Renal cortex interstitium (tissue), 15 donors: Measurements from ENCODE around the gene SEC24D. TPM values are rescaled to one million over a fixed set of nuclear protein-coding genes. Genes with fewer than 3 reads are reported as not detected.
"Not testable (repeated sequence)": the region's sequence is repeated elsewhere in the genome, so short reads cannot be mapped to it uniquely, and the experiment has no call there.

Experiments
- DNase-seq, 11 donors: peaks; one replicate each; pipeline ENCODE4 v3.0.0-alpha.2; 2013; ENCODE audit warnings: low read depth in 9 of 11, low spot score in 4 of 11; ENCODE audit errors: extremely low read depth in 1 of 11
- long read RNA-seq, 16 experiments: transcript quantifications; one replicate each; lab custom pipeline, GENCODE V29; 2026
- polyA plus RNA-seq, 3 donors: library from polyadenylated mRNA; unstranded; fragments of 120-200 nt; gene quantifications; one replicate each; pipeline ENCODE4 v1.2.1, GENCODE V29; 2013; ENCODE audit not compliant: insufficient read length in 3 of 3

The SEC24D gene, protein sequence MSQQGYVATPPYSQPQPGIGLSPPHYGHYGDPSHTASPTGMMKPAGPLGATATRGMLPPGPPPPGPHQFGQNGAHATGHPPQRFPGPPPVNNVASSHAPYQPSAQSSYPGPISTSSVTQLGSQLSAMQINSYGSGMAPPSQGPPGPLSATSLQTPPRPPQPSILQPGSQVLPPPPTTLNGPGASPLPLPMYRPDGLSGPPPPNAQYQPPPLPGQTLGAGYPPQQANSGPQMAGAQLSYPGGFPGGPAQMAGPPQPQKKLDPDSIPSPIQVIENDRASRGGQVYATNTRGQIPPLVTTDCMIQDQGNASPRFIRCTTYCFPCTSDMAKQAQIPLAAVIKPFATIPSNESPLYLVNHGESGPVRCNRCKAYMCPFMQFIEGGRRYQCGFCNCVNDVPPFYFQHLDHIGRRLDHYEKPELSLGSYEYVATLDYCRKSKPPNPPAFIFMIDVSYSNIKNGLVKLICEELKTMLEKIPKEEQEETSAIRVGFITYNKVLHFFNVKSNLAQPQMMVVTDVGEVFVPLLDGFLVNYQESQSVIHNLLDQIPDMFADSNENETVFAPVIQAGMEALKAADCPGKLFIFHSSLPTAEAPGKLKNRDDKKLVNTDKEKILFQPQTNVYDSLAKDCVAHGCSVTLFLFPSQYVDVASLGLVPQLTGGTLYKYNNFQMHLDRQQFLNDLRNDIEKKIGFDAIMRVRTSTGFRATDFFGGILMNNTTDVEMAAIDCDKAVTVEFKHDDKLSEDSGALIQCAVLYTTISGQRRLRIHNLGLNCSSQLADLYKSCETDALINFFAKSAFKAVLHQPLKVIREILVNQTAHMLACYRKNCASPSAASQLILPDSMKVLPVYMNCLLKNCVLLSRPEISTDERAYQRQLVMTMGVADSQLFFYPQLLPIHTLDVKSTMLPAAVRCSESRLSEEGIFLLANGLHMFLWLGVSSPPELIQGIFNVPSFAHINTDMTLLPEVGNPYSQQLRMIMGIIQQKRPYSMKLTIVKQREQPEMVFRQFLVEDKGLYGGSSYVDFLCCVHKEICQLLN
- 10 to 100 TPM; 37.9 to 39.5 (median 39.2) TPM for polyA plus RNA-seq
- long read RNA-seq, donor 1: 0 reads
- long read RNA-seq, donor 2: 0 reads
- long read RNA-seq, donor 3: 0 reads
- long read RNA-seq, donor 4, full-length matches to known transcripts: 5 of 5 reads
- long read RNA-seq, donor 4, partial matches to known transcripts: 0 of 5 reads
- long read RNA-seq, donor 4, other reads (novel, unspliced or antisense): 0 of 5 reads
- long read RNA-seq, donor 5: 0 reads
- long read RNA-seq, donor 6, full-length matches to known transcripts: 3 of 3 reads
- long read RNA-seq, donor 6, partial matches to known transcripts: 0 of 3 reads
- long read RNA-seq, donor 6, other reads (novel, unspliced or antisense): 0 of 3 reads
- long read RNA-seq, donor 7, full-length matches to known transcripts: 1 of 1 reads
- long read RNA-seq, donor 7, partial matches to known transcripts: 0 of 1 reads
- long read RNA-seq, donor 7, other reads (novel, unspliced or antisense): 0 of 1 reads
- long read RNA-seq, donor 8: 0 reads
- long read RNA-seq, donor 9, full-length matches to known transcripts: 1 of 1 reads
- long read RNA-seq, donor 9, partial matches to known transcripts: 0 of 1 reads
- long read RNA-seq, donor 9, other reads (novel, unspliced or antisense): 0 of 1 reads
- long read RNA-seq, donor 10, full-length matches to known transcripts: 3 of 3 reads
- long read RNA-seq, donor 10, partial matches to known transcripts: 0 of 3 reads
- long read RNA-seq, donor 10, other reads (novel, unspliced or antisense): 0 of 3 reads
- long read RNA-seq, donor 11, full-length matches to known transcripts: 2 of 2 reads
- long read RNA-seq, donor 11, partial matches to known transcripts: 0 of 2 reads
- long read RNA-seq, donor 11, other reads (novel, unspliced or antisense): 0 of 2 reads
- long read RNA-seq, donor 12: 0 reads
- long read RNA-seq, donor 13: 0 reads
- long read RNA-seq, donor 14, full-length matches to known transcripts: 2 of 2 reads
- long read RNA-seq, donor 14, partial matches to known transcripts: 0 of 2 reads
- long read RNA-seq, donor 14, other reads (novel, unspliced or antisense): 0 of 2 reads
- long read RNA-seq, donor 15, partial matches to known transcripts: 0 of 1 reads
- long read RNA-seq, donor 15, other reads (novel, unspliced or antisense): 0 of 1 reads
- long read RNA-seq, donor 16, full-length matches to known transcripts: 8 of 8 reads
- long read RNA-seq, donor 16, partial matches to known transcripts: 0 of 8 reads
- long read RNA-seq, donor 16, other reads (novel, unspliced or antisense): 0 of 8 reads

DNA sequence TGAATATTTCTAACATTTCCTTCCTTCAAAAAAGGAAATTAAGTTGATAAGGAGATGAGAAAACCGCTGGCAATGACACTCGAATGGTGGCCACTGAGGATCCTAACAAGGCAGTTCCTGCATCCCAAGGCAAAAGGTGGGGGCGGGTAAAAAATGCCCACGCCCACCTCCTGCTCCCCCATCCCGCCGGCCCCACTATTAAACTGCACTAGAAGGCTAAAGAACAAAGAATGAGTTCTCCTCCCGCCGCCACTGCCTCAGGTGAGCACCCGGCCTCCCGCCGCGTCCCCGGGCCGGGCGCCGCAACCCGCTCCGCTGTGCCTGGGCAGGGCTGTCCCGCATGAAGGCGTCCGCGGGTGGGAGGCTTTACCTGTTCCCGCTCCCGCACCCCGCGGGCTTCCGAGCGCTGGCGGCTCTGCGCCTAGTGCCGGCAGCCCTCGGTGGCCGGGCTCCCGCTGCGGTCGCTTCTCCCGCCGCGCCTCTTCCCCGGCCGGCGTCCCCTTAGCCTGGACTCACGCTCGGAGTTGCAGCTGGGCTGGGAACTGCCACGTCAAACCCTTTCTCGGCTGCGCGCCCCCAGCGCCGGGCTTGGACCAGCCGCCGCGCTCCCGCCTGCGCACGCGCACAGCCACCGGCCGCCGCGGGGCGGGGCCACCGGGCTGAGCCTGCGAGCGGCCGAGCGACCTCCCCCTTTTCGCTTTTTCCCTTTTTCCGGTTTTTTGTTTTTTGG, at the start of gene SEC24D:
TSS of gene SEC24D (minus strand) at position 556 of the 730 bp plus-strand sequence. CDS start 2,430 bp downstream, outside the sequence.
- peak; percentile 62 to 88 (median 81) for DNase-seq

DNA sequence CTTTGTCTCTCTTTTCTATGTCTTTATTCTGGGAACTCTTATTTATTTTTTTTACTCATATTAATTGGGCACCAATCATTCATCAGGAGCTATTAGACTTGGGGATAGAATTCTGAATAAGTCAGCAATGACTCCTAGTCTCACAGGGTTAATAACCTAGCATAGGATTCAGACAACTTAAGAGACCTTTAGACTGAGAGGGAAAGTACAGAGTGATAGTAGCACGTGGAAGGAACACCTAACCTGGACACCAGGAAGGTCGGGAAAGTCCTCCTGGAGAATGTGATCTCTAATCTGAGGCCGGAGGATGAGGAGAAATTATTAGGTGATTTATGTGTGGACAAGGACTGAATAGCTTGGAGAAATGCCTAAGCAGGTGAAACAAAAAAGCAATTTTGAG, 48.8 kb upstream of the SEC24D start:
- no peak for DNase-seq

DNA sequence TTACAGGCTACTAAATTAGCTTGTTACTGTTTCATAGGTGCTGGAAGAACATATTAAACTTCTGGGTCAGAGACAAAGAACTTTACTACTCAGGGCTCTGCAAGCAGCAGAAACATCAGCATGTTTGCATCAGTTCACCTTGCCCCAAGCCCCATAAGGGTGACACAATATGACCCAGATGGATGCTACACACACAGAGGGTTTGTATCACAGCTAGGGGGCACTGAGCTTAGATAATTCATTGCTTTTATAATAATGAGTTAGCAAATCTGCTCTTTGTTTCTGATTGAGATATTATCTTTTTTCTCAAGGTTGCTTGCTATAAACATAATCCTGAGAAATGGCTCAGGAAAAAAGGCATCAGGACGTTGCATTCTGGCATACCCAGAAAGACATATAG, 47.9 kb upstream of the SEC24D start:
- DNase-seq: no peak

DNA sequence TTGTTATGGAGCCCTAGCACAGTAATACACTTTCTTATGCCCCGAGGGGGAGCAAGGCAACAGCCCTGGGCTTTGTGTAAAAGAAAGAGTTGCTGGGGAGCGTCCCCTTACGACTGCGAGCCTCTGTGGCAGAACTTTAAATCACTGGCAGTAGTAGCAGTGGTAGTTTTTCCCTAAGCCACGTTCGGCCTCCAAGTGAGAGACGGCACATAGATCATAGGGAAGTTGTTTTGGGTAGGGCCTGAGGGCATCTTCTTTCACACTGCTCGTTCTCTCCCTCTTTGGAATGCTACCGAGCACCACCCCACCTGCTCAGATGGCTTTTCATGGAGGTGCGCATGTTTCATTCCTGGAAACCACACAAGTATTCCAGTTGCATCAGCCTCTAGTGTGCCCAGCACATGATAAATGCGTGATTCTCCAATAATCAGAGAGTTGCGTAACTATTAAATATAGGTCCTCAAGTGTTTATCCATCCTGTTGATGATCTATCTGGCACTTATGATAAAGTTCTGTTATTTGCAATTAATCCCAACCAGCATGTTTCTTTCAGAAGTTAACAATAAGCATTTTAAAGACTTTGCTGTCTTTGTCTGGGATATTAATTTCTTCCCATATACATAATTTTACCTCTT, 45.7 kb upstream of the SEC24D start:
- no peak for DNase-seq

DNA sequence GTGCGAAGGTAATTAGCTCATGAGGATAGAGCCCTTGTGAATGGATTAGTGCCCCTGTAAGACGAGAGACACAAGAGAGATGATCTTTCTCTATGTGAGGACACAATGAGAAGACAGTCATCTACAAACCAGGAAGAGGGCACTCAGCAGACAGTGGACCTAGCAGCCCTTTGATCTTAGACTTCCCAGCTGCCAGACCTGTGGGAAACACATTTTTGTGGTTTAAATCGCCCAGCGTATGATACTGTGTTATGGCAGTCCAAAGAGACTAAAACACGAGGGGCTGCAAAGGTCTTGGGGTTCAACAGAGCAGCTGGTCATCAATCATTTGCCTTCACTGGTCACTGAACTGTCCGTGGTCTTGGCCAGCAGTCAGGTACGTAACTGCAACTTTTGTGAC, 43.5 kb upstream of the SEC24D start:
- DNase-seq: no peak

DNA sequence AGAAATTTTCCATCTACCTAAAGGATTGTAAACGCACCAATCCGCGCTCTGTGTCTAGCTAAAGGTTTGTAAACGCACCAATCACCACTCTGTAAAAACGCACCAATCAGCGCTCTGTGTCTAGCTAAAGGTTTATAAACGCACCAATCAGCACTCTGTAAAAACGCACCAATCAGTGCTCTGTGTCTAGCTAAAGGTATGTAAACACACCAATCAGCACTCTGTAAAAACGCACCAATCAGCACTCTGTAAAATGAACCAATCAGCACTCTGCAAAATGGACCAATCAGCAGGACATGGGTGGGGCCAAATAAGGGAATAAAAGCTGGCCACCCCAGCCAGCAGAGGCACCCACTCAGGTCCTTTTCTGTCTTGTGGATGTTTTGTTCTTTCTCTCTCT, 42.6 kb upstream of the SEC24D start:
- DNase-seq: not testable (repeated sequence)

DNA sequence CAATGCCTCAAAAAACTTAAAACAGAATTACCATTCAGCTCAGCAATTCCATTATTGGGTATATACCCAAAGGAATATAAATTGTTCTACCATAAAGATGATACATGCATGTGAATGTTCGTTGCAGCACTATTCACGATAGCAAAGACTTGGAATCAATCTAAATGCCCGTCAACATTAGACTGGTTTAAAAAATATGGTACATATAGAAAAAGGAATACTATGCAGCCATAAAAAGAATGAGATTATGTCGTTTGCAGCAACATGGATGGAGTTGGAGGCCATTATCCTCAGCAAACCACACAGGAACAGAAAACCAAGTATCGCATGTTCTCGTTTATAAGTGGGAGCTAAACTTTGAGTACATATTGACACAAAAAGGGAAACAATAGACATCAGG, 41.9 kb upstream of the SEC24D start:
- no peak for DNase-seq

DNA sequence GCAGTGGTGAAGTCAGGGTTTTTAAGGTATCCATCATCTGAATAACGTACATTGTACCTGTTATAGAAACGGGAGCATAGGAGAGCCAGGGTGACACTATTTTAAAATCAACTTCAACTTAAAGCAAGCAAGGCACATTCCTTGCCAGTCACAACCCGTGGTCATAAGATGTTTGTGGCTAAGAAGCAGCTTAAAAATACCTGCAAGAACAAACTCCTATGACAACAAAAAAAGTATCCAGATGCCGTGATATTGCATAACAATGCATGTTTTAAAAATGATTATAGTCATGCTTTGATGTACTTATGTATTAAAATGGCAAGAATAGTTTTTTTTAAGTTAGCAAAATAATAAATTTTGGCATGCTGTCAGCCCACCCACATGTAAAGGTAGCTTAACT, 36.3 kb upstream of the SEC24D start:
- DNase-seq: no peak

DNA sequence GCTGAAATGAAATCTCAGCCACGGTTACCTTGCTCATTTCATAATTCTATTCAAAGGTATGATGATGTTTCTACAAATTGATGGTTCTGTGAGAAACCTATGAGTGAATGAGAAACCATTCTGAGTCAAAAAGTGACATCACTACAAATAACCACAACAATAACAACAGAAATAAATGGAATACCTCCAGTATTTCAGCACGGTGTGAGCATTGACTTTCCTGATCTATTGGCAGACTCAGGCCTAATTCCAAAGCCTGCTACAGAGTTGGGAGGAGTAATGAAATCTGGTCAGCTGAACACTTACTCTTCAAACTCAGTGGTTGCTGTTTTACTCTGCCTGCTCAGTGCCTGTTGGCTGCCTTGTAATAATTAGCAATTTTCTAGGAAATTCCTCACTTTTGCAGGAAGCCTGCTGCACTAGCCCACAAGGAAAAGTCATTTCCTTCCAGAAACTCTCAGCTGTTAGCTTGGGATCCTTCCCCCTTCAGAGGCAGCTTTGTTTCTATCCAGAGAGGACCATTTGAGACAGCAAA, 33.9 kb upstream of the SEC24D start:
- DNase-seq: no peak

DNA sequence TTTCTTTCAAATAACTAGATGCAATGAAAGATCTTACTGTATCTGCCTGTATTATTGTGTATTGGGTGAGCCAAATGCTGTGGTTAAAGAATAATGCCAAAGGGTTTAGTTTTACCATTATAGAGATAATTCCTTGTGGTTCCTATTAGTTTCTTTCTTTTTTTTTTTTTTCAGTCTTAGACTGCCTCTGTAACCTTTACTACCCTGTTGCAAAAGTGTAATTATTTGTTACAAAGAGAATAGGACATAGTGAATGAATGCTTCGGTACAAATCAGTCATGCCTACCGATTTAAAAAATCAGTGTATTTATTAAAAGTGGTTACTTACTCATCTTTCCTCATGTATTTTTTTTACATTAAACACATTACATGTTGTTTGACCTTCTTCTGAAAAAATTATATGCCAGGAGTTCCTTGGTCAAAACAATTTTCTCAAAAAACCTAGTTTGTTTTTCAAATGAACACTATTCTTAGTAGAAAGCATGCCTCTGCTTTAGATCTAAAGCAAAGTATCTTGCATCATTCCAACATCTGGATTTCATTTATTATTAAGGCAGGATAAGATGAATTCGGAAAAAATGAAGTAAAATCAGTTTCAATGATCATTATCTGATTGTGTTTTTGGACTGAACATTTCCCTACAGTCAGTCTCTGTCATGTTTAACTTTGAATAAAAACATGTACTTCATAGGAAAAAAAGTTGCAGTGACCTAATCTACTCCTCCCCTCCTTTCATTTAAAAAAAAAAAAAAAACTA, 31.6 kb upstream of the SEC24D start:
- DNase-seq: no peak

DNA sequence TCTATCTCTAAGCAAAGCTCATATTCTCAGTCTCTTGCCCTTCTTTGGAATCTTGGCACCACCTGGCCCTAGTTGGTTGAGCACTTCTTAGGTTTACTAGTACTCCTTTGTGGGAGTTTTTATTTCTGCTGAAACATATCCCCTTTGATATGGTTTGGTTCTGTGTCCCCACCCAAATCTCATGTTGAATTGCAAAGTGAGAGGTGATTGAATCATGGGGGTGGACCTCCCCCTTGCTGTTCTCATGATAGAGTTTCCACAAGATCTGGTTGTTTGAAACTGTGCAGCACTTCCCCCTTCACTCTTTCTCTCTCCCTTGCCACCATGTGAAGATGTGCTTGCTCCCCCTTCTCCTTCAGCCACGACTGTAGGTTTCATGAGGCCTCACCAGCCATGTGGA, 30.5 kb upstream of the SEC24D start:
- DNase-seq: no peak

DNA sequence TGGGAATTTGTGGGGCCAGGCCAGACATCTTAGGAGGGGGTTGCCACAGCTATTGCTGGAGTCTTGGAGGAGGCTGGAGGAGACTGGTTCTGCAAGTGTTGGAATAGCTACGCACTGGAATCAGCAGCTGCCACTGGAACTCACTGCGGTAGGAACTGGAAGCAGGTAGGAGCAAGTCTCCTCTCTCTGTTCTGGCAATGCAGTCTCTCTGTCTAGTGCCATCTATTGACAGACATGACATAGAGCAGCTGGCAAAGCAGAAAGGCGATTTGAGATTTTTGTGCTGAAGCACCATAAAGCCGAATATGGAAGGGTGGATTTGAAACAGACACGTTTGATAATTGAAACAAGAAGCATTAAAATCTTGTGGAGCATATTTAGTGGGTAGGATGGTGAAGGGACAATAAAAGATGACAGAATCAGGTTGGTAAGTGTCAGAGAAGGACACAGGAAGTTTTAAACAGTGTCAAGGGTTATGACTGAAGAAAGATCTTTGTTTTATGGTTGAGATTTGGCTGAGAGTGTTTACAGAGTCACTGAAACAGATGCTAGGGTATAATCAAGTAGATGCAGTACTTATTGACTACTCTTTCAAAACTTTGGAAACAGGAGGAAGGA, 29.3 kb upstream of the SEC24D start:
- peak in 1 of 11 donors; percentile 18 for DNase-seq

DNA sequence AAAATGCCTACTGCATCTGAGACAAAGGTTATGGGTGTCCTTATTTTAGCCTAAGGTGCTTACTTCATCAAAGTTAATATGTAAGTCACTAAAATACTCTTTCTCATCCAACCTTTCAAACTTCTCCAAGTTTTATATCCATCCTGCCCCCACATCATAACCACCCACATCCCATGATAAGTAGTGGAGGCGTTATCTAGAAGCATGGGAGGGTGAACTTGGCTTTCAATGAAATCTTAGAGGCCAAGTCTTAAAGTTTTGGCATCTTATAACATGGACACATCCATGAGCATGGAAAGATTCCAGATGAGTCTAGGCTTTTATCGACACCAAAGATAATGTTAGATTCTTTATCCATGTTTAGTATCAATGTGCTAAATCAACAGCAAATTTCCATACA, 22.9 kb upstream of the SEC24D start:
- DNase-seq: no peak

DNA sequence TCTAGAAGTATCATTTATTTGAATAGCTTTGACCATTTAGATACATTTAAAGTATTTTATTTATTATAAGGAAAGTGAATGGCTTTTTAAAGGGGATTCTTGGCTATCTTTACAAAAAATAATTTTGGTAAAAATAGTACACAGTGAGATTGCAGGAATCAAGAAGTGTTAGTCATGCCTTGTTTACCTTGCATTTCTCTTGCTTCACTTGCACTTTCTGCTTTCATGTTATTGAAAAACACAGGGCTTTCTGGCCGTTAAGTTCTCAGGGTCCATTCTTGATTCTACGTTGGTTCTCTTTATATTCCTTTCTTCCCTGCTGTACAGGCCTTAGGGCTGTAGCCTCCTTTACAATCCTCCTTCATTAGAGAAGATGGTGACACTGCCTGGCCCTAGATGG, 21.8 kb upstream of the SEC24D start:
- DNase-seq: no peak
